Neural cell (in vitro differentiated cells): ENCODE measurements around the gene RPS15. TPM values are rescaled to one million over a fixed set of nuclear protein-coding genes. Genes with fewer than 3 reads are reported as not detected.

Experiments used
- H2AFZ ChIP-seq: fragments of 200-600, 300-800 bp; sonication (generic), shearing (Covaris generic); 2 replicates; pipeline ENCODE4 v1.6.0; 2014; ENCODE audit warnings: low read depth, mild to moderate bottlenecking, antibody characterized with exemption, low read length, moderate library complexity
- H3F3A ChIP-seq: fragments of 200-600 bp; shearing (Covaris generic); 2 replicates; pipeline ENCODE4 v1.6.1; 2016; ENCODE audit warnings: mild to moderate bottlenecking, moderate library complexity, mixed read lengths, antibody characterized with exemption, low read length; ENCODE audit not compliant: insufficient read depth, poor library complexity, severe bottlenecking
- H3K27ac ChIP-seq: fragments of 200-600, 300-800 bp; sonication (generic), shearing (Covaris generic); 2 replicates; pipeline ENCODE4 v1.5.1; 2014; ENCODE audit warnings: mild to moderate bottlenecking, low read length, moderate library complexity
- H3K27me3 ChIP-seq: fragments of 300-800, 200-600 bp; sonication (generic), shearing (Covaris generic); 2 replicates; pipeline ENCODE4 v1.6.0; 2014; ENCODE audit warnings: mild to moderate bottlenecking, low read depth, low read length, moderate library complexity; ENCODE audit not compliant: insufficient read depth
- H3K36me3 ChIP-seq: fragments of 300-800, 200-600 bp; sonication (generic), shearing (Covaris generic); 2 replicates; pipeline ENCODE4 v1.5.1; 2014; ENCODE audit warnings: mild to moderate bottlenecking, antibody characterized with exemption, low read length, moderate library complexity; ENCODE audit not compliant: insufficient read depth
- H3K4me2 ChIP-seq: fragments of 300-800, 200-600 bp; sonication (generic), shearing (Covaris generic); 2 replicates; pipeline ENCODE4 v1.6.0; 2014; ENCODE audit warnings: mild to moderate bottlenecking, low read length
- H3K4me3 ChIP-seq: fragments of 300-800, 200-600 bp; sonication (generic), shearing (Covaris generic); 2 replicates; pipeline ENCODE4 v1.5.1; 2014; ENCODE audit warnings: mild to moderate bottlenecking, low read length, moderate library complexity
- H3K79me2 ChIP-seq: fragments of 200-600 bp; shearing (Covaris generic); replicated peaks from 2 replicates; pipeline ENCODE4 v1.6.0; 2014; ENCODE audit warnings: mild to moderate bottlenecking, low read length, moderate library complexity; ENCODE audit not compliant: insufficient read depth
- H3K9ac ChIP-seq: fragments of 300-800, 200-600 bp; sonication (generic), shearing (Covaris generic); 2 replicates; pipeline ENCODE4 v1.6.1; 2016; ENCODE audit warnings: mild to moderate bottlenecking, low read length, mixed read lengths
- H3K9me2 ChIP-seq: fragments of 200-600 bp; shearing (Covaris generic); 2 replicates; pipeline ENCODE4 v1.6.1; 2016; ENCODE audit warnings: mild to moderate bottlenecking, low read length, mixed read lengths; ENCODE audit not compliant: insufficient read depth
- H3K9me3 ChIP-seq: fragments of 200-600, 300-800 bp; sonication (generic), shearing (Covaris generic); 2 replicates; pipeline ENCODE4 v1.6.1; 2016; ENCODE audit warnings: mild to moderate bottlenecking, mixed run types, low read length, moderate library complexity, mixed read lengths
- H4K20me1 ChIP-seq: fragments of 200-600 bp; shearing (Covaris generic); 2 replicates; pipeline ENCODE4 v1.6.1; 2016; ENCODE audit warnings: mild to moderate bottlenecking, mixed run types; ENCODE audit not compliant: insufficient read depth
- CTCF ChIP-seq: fragments of 450-650 bp; IDR thresholded peaks from 2 replicates; pipeline ENCODE4 v1.5.1; 2014; ENCODE audit warnings: antibody characterized with exemption, mild to moderate bottlenecking, moderate library complexity; ENCODE audit not compliant: poor library complexity, severe bottlenecking
- EP300 ChIP-seq: fragments of 450-650 bp; conservative IDR thresholded peaks from 2 replicates; pipeline ENCODE4 v1.6.1; 2014; ENCODE audit warnings: antibody characterized with exemption, mild to moderate bottlenecking, moderate library complexity; ENCODE audit not compliant: poor library complexity, severe bottlenecking
- EZH2 ChIP-seq: fragments of 200-600, 300-800 bp; shearing (Covaris generic), sonication (generic); IDR thresholded peaks from 2 replicates; pipeline ENCODE4 v1.6.1; 2014; ENCODE audit warnings: antibody characterized with exemption, low read length, borderline replicate concordance, mild to moderate bottlenecking; ENCODE audit not compliant: insufficient read depth, poor library complexity, severe bottlenecking
- MXI1 ChIP-seq: fragments of 450-650 bp; conservative IDR thresholded peaks from 2 replicates; pipeline ENCODE4 v1.6.1; 2014; ENCODE audit warnings: antibody characterized with exemption, mild to moderate bottlenecking; ENCODE audit not compliant: poor library complexity, severe bottlenecking
- POLR2AphosphoS5 ChIP-seq: IDR thresholded peaks from 2 replicates; pipeline ENCODE4 v1.6.1; 2012
- RAD21 ChIP-seq: fragments of 450-650 bp; conservative IDR thresholded peaks from 2 replicates; pipeline ENCODE4 v1.6.1; 2014; ENCODE audit warnings: antibody characterized with exemption, mild to moderate bottlenecking, moderate library complexity
- REST ChIP-seq: IDR thresholded peaks from 2 replicates; pipeline ENCODE4 v1.6.1; 2012; ENCODE audit warnings: borderline replicate concordance
- SMC3 ChIP-seq: fragments of 450-650 bp; conservative IDR thresholded peaks from 2 replicates; pipeline ENCODE4 v1.6.1; 2014; ENCODE audit warnings: antibody characterized with exemption, mild to moderate bottlenecking, moderate library complexity; ENCODE audit not compliant: poor library complexity
- TAF1 ChIP-seq: IDR thresholded peaks from 2 replicates; pipeline ENCODE4 v1.6.1; 2012; ENCODE audit warnings: low read depth
- polyA plus RNA-seq: library from polyadenylated mRNA; depleted of rRNA; stranded (reverse); fragments of >200 nt; gene quantifications from 2 replicates; pipeline ENCODE4 v1.2.3, GENCODE V29; 2014

Gene RPS15
- polyA plus RNA-seq, 1 donor from 2014 or later = 591 TPM

- no peaks in the 10 kb centered on the region for H4K20me1 ChIP-seq
- H3K27me3 ChIP-seq = no peaks in the 10 kb centered on the region
- H3K4me3 ChIP-seq = no peak overlapping the region
- no peaks in the 10 kb centered on the region for H3F3A ChIP-seq
- no peak overlapping the region for H2AFZ ChIP-seq
- H3K79me2 ChIP-seq = no peaks in the 10 kb centered on the region
- H3K36me3 ChIP-seq = no peaks in the 10 kb centered on the region
- H3K9ac ChIP-seq = no peak overlapping the region
- no peaks in the 10 kb centered on the region for H3K9me2 ChIP-seq
- H3K27ac ChIP-seq = no peak overlapping the region
- H3K4me2 ChIP-seq = no peak overlapping the region
- TF ChIP-seq REST (no peak), EZH2 (no peak), EP300 (no peak), POLR2AphosphoS5 (no peak), RAD21 (no peak), MXI1 (no peak), TAF1 (no peak), CTCF (no peak), SMC3 (no peak)
- no peaks in the 10 kb centered on the region for H3K9me3 ChIP-seq
Measured at GRCh38 chr19:1424192-1424955, 13.8 kb upstream of the RPS15 start.

- no peaks in the 10 kb centered on the region for H3K9me3 ChIP-seq
- no peak overlapping the region for H3K9ac ChIP-seq
- no peaks in the 10 kb centered on the region for H3K9me2 ChIP-seq
- H3K27me3 ChIP-seq = no peaks in the 10 kb centered on the region
- H3K4me2 ChIP-seq = no peak overlapping the region
- no peak overlapping the region for H3K4me3 ChIP-seq
- no peaks in the 10 kb centered on the region for H3K36me3 ChIP-seq
- TF ChIP-seq EZH2 (no peak), SMC3 (no peak), REST (no peak), EP300 (no peak), MXI1 (no peak), TAF1 (no peak), RAD21 (no peak), POLR2AphosphoS5 (no peak)
- H3K27ac ChIP-seq = no peak overlapping the region
- no peak overlapping the region for H2AFZ ChIP-seq
- H3F3A ChIP-seq = no peaks in the 10 kb centered on the region
- H3K79me2 ChIP-seq = no peaks in the 10 kb centered on the region
- no peaks in the 10 kb centered on the region for H4K20me1 ChIP-seq
Measured at GRCh38 chr19:1425102-1425837, 12.9 kb upstream of the RPS15 start.
